ENCODE measurements around the gene IFI30.
"Not testable (repeated sequence)": the region's sequence is repeated elsewhere in the genome, so short reads cannot be mapped to it uniquely, and the experiment has no call there.

Gene IFI30

DNA sequence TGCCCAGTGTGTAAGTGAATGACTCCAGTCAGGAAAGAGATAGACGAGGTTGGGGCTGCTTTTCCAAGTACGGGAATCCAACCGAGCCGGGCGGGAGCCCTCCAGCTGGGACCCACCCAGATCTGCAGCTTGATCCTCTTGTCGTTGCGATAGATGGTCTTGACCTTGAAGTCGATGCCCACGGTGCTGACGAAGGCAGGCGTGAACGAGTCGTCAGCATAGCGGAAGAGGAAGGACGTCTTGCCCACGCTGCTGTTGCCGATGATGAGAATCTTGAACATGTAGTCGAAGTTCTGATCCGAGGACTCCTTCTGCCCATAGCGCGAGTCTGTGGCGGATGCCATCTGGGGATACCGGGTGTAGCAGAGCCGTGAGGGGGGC is 28.8 kb downstream of the IFI30 start:
- DNase-seq (ENCODE audit: low read depth in 1 of 2, low spot score in 1 of 2), result no peak

DNA sequence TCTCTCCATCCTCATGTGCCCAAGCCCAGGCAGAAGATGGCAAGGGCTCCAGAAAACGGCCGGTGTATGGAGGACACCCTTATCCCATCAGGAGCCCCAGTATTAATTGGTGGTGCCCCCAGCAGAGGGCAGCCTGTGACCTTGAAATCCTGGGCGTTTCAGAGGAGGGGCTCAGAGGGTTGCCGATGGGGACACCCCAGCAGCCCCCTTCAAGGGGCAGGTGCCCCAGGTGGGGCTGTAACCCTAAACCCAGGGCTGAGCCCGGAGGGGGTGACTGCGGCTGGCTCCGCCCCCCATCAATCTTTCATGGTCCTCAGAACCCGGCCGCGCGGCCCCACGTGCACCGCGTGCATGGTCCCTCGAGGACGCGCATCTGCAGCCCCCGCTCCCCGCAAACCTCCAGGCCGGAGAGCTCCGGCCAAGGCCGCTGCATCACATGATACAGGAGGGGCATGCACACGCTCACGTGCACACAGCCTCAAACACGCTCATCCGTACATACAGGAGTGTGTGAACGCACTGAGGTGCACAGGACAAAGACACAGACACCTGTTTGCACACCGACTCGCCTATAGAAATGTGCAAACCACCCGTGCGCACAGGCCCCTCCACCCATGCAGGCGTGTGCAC is 29.3 kb downstream of the IFI30 start:
- DNase-seq (ENCODE audit: low read depth in 1 of 2, low spot score in 1 of 2), result no peak

DNA sequence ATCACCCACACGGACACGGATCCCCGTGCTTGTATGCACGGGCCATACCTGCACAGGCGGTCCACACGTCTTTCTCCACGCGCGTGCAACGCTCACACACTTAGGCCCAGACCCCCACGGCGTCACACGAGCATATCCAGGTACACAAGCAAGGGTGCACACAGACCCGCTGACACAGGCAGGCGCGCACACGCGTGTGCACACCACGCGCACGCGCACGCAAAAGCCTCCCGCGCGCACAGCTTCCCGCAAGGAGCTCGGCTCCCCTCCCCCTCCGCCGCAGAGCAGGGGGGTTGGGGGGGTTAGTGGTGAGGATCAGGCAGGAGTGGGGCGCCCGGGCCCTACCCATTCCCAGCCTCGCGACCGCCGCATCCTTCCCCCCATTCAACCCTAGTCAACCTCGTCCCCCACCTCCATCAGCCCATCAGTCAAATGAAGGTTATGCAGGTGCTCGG is 29.8 kb downstream of the IFI30 start:
- DNase-seq (ENCODE audit: low read depth in 1 of 2, low spot score in 1 of 2), result no peak

DNA sequence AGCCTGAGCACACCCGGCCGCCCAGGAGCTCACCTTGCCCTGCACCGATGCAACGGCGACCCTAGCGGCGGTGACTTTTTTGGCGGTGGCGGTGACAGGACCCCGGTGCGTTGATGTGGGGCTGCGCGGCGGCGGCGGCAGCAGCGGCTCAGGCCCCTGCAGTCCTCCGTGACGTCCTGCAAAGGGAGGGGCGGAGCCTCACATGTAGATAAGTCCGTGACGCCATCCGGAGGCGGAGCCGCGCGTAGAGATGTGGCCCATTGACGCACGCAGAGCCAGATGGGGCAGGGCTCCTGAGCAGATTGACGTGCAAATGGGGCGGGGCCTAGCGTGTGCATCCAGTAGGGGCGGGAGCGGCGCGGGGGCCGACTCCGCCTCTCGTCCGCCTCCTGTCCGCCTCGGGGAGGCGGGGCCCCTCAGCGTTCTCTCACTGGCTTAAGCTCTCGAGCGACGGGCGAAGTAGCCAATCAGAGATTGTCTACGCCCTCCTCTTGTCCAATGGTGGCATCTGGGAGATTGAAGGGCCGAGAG is 30.3 kb downstream of the IFI30 start, which contains the start of gene RAB3A:
Gene RAB3A (minus strand): TSS at position 180 of the 531 bp plus-strand sequence. CDS start 1,302 bp downstream, outside the sequence.
- peak; percentile 97 to 99 for DNase-seq (ENCODE audit: low read depth in 1 of 2, low spot score in 1 of 2)

DNA sequence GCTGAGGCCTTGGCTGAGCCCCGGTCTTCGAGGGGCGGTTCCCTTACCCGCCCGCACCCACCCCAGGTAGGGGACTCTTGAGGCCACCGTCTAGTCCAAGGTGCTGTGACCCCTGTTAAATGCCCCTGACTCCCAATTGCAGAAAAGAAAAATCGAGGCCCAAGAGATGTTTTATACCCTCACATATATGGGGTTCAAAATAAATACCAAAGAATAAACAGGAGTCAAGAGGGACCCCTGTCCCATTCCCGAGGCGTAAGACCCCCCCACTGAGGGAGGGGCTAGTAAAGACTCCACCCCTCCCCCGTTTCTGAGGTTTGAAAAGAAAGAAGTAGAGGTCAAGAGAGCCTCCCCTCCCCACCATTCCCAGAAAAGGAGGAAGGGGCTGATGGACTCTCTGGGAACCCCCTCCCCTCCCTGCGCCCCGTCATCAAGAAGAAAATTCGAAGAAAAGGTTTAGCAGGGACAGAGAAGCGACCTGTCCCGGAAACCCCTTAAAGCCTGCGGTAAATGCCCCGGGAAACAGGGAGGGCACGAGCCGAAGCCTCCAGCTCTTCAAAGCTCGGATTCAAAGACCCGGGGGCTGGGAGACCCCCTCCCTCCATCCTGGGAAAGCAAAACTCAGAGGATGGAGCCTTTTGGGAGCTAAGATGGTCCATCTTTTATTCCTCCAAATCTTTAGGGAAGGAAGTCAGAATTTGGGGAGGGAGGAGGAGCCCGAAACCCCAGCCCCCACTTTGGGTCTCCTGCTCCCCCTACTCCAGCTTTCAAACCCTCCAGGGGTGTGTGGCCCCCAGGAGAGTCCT is 31.0 kb downstream of the IFI30 start:
- DNase-seq (ENCODE audit: low read depth in 1 of 2, low spot score in 1 of 2), result no peak

DNA sequence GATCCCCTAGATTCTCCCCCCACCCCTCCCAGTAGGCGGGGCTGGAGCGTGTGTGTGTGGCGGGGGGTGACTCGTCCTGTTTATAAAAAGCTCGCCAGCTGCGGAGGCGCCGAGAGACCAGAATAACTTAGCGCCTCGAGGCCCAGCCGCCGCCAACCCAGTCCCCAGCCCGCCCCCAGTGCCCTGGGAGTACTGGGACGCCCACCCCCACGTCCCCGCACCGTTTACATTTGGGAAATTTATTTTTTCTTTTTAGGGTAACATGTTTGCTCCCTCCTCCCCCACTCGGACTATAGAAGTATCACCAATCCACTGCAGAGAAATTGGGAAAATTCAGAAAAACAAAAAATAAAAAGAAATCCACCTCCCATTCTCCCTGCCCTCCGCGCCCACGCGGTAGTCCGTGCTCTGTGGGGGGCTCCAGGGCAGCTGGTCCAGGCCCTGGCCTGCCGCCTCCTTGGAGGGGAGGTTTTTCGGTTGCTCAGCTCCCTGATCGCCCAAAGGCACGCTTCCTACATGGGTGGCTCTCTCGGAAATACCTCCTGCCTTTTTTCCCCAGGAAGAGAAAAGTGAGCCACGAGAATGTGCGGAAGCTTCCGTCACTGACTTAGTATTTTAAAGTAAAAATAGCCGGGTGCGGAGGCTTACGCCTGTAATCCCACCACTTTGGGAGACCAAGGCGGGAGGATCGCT is 31.7 kb downstream of the IFI30 start:
- no peak for DNase-seq (ENCODE audit: low read depth in 1 of 2, low spot score in 1 of 2)

DNA sequence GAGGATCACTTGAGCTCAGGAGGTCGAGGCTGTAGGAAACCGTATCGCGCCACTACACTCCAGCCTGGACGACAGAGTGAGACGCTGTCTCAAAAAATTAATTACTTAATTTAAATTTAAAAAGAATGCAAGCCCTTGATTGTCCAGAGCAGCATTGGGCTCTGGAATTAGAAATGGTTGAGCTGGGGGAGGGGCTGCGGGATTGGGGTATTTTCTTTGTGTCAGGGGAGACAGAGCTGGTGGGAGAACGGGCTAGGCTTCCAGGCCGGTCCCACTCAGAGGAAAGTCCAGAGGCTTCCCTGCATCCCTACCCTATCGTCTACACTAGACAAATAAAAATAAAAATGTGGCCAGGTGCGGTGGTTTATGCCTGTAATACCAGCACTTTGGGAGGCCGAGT is 32.4 kb downstream of the IFI30 start:
- no peak for DNase-seq (ENCODE audit: low read depth in 1 of 2, low spot score in 1 of 2)

DNA sequence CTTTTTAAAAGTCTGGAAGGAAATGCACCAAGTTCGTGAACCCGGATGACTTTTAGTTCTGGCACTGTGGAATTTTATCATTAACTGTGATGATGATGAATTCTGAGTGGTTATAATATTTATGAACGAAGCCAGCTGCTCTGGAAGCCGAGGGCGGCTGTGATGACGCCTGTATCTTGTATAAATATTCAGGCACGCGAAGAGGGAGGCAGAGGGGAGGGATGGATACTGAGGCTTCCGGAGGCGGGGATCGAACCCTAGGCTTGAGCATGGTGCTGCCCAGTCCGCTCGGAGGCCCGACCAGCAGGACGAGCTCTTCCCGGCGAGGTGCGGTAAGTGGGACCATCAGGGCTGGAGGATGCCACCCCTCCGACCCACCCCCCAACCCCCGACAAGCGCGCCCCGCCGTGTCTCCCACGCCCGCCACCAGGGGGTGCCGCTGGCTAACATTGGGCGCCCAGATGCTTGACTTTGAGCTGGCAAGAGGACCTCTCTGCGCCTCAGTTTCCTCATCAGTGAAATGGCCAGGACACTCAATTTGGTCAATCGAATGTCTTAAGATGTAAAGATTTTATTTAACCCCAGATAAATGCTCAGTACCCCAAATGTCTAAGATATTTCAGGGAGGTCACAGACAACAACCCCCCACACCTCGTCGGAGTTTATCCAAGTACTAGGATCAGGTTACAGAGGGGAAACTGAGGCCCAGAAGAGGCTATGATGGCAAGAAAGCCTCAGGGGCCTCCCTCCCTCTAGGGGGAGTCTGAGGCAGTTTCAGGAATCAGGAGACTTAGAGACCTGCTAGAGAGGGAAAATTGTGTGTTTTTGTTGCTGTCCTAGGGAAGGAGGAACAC is 34.7 kb downstream of the IFI30 start:
- DNase-seq (ENCODE audit: low read depth in 1 of 2, low spot score in 1 of 2), result peak in 1 of 2 donors; percentile 32

DNA sequence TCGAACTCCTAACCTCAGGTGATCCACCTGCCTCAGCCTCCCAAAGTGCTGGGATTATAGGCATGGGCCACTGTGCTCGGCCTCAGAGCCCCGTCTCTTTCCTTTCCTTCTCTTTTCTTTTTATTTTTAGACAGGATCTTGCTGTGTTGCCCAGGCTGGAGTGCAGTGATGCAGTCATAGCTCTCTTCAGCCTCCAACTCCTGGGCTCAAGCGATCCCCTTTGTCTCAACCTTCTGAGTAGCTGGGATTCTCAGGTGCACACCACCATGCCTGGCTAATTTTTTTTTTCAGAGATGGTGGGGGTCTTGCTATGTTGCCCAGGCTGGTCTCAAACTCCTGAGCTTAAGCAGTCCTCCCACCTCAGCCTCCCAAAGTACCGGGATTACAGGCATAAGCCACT is 36.3 kb downstream of the IFI30 start:
- DNase-seq (ENCODE audit: low read depth in 1 of 2, low spot score in 1 of 2), result not testable (repeated sequence)

DNA sequence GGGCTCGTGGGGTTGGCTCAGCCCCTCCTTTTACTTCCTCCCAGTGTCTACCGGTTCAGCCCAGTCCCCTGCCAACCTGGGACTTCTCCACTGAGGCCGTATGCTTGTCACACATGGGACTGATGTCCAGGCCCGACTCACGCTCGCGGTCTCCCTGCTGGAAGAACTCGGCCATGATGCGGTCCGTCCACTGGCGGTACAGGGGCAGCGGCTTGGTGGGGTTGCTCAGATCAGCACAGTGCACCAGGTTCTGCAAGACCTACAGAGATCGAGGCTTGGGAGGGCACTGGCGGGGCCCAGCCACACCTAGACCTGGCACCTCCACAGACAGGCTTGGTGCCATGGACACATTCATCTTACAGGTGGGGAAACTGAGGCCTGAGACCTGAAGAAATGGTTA is 38.1 kb downstream of the IFI30 start:
- DNase-seq (ENCODE audit: low read depth in 1 of 2, low spot score in 1 of 2), result no peak

DNA sequence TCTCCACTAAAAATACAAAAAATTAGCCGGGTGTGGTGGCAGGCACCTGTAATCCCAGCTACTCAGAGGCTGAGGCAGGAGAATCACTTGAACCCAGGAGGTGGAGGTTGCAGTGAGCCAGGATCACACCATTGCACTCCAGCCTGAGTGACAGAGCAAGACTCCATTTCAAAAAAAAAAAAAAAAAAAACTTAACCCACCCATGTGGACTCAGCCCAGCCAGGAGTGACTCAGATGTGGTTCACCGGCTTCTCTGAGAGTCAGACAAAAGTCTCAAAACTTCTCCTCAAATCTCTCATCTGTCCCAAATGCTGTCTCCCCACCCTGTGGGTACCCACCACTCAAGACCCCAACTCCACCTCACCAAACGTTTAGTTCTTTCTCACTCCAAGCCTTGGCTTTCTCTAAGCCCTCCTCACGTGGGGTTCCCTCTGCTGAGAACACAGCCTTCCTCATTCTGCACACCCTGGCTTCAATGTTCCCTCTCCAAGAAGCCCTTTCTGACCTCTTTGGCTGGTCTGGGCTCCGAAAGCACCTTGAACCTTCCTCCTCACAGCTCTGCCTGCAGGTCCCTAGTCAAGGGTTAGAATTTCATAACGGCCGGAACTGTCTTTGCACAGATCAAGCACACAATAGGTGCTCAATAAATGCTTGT is 41.3 kb downstream of the IFI30 start:
- DNase-seq (ENCODE audit: low read depth in 1 of 2, low spot score in 1 of 2), result no peak

DNA sequence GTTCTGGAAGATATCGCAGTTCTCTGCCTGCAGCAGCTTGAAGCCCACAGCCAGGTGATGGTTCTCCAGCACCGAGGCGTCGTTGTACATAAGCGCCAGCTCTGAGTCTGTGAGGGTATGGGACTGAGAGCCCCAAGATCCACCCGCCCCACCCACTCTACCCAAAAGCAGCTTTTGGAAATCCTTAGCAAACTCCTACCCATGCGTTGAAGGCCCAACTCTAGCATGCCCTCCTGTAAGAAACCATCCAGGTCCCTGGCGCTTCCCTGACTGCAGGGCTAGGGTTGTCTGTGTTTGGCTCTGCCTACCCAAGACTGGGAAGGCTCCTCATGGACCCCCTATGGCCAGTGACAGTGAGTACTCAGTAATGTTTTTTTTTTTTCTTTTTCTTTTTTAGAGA is 43.2 kb downstream of the IFI30 start:
- DNase-seq (ENCODE audit: low read depth in 1 of 2, low spot score in 1 of 2), result no peak

DNA sequence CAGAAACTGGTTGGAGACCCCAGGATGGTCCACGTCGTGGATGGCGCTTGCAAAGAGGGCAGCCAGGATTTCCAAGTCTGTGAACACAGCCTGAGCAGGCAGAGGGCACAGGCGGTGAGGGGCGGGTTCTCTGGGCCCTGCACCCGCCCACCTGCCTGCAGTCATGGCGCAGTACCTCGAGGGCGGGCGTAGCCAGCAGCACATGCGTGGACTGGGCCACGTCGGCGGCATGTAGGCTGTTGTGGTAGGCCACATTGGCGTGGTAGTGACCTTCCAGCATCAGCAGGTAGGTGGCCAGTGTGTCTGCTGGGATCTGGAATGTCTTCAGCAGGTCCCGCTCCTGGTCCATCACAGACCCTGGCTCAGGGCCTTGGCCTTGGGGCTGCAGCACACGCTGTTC is 44.5 kb downstream of the IFI30 start:
- no peak for DNase-seq (ENCODE audit: low read depth in 1 of 2, low spot score in 1 of 2)

DNA sequence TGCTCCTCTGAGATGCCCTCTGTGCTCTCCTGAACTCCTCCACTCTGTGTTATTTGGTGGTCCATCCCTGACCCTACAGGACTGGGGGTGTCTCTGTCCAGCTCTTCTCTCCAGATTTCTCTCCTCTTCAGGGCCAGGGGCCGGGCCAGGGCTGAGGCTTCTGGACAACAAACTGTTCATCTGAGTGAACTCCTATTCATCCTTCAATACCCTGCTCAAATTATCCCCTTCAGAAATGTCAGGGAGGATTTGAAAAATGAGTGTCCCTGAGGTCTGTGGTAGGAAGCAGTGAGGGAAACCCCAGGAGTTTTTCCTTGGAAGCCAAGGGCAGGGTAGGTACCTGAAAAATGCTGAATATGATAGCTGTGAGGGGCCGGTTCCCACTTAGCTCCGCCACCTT is 45.0 kb downstream of the IFI30 start:
- no peak for DNase-seq (ENCODE audit: low read depth in 1 of 2, low spot score in 1 of 2)

DNA sequence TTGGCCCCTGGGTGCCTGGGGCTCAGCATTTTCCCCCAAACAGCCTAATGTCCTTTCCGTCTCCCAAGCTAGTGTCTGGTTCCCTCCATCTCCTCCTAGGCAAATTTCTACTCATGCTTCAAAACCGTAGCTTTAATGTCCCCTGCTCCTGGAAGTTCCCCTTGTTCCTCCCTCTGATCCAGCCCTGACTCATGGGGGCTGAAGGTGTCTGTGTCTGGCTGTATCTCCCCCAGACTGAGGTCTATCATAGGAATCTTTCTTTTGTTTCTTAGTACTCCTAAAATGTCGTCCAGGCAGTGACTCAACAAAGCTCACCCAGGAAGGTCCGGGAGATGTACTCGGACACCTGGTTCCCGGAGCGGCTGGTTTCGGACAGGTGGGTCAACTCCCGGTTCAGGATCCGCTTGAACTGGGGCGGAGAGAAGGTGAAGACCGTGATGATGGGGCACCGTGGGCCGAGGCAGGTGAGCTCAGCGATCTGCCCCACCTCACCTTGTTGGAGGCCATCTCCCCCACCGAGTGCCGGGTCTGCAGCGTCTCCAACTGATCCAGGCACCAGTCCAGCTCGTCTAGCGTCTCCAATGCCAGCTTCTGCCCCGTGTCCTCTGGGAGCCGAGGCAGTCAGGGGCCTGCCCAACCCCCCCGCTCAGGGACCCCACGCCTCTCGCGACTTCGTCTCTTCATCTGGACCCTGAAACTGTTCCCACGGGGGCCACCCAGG is 46.5 kb downstream of the IFI30 start:
- no peak for DNase-seq (ENCODE audit: low read depth in 1 of 2, low spot score in 1 of 2)

DNA sequence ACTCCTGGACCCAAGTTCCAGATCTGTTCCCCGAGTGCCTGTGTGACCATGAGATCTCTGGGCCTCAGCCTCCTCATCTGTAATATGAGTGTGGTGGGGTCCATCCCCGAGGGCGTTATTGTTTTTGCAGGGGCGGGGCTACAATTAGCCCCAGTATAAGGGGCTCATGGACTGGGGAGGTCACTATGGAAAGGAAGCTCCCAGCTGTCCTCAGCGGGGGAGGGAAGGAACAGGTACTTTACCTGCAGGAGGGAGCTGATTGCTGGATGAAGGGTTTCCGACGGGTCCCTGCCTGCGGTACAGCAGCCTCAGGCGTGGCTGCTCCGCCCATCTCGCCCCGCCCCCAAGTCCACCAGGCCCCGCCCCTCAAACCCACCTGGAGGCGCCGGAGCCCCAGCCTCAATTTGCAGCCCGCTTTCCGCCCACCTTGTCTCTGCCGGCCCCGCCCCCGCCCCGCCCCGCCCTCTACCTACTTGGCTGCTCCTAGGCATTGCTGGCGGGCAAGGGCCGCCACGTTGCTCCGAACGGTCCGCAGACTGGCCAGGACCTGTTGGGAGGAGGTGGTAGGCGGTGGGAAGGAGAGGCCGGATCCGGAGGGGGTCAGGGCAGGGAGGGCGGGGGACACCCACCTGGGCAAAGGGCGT is 47.1 kb downstream of the IFI30 start:
- no peak for DNase-seq (ENCODE audit: low read depth in 1 of 2, low spot score in 1 of 2)

DNA sequence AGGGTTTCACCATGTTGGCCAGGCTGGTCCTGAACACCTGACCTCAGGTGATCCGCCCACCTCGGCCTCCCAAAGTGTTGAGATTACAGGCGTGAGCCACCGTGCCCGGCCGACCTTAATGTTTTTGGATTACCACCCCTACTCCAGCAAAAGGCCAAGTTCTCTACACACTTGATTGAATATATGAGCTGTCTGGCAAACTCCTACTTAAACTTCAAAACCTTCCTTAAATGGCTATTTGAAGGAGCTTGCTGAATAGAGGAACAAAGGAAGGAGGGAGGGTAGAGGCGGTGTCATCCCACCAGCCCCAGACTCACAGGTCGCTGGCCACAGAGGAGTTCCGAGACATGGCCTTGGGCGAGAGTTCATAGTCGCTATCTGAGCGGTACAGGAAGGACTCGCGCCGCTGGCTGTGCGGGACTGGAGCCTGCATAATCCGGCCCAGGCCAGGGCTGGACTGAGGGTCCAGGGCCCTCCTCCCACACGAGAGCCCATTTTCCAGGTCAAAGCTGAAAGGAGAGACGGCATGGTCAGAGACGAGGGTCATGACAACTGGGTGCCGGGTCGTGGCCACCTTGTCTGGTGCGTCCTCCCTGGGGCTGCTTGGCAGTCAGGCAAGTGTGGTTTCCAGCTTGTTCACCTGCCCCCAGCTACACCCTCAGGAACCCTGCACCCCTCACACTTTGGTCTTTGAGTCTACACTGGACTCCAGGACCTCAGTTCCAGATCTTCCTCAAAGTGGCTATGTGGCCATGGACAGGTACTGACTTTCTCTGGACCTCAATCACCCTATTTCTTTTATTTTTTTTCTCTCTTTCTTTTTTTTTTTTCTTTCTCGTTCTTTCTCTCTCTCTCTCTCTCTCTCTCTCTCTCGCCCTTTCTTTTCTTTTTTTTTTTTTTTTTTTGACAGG is 48.5 kb downstream of the IFI30 start:
- DNase-seq (ENCODE audit: low read depth in 1 of 2, low spot score in 1 of 2), result no peak

DNA sequence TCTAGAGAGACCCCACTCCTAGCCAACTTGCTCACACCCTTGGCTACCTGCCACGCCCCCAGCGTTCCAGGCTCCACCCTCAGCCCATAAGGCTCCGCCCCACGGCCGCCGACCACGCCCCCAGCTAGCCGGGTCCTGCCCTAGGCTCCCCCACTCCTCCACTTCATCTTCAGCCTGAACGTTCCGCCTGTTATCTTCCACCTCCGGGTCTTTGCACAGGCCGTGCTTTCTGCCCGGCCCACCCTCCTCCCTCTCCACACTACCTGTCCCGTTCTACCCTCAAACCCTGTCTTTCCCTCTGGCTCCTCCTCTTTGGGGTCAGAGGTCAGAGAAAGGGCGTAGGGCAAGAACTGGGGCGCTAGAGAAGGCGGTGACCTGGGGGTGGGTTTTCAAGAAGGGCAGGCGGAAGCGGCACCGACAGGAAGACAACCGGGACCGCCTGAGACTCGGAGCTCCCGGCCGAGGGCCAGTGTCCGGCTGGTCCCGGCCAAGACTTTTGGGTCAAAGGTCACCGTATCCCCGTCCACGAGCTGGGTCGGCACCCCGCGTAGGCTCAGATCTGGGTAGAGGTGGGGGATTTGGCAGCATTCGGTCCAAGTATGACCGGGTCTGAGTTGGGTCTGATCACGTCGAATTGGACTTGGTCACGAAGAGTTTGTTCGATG is 50.4 kb downstream of the IFI30 start:
- no peak for DNase-seq (ENCODE audit: low read depth in 1 of 2, low spot score in 1 of 2)
